Measurements from ENCODE around the gene FRMD8.

DNA sequence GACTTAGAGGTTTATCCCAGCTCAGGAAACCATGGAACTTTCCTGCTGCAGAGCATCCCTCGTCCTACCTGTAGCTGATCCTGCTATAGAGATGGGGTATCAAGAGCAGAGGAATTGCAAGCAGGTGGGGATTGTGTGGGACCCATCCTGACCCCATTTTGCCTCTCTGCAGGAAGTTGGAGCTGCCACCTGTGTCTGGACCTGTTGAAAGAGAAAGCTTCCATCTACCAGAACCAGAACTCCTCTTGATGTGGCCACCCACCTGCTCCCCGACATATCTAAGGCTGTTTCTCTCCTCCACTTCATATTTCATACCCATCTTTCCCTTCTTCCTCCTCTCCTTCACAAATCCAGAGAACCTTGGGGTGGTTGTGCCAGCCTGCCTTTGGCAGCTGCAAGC lies 34.9 kb upstream of the FRMD8 start:
- TF ChIP-seq, protein P1, sequence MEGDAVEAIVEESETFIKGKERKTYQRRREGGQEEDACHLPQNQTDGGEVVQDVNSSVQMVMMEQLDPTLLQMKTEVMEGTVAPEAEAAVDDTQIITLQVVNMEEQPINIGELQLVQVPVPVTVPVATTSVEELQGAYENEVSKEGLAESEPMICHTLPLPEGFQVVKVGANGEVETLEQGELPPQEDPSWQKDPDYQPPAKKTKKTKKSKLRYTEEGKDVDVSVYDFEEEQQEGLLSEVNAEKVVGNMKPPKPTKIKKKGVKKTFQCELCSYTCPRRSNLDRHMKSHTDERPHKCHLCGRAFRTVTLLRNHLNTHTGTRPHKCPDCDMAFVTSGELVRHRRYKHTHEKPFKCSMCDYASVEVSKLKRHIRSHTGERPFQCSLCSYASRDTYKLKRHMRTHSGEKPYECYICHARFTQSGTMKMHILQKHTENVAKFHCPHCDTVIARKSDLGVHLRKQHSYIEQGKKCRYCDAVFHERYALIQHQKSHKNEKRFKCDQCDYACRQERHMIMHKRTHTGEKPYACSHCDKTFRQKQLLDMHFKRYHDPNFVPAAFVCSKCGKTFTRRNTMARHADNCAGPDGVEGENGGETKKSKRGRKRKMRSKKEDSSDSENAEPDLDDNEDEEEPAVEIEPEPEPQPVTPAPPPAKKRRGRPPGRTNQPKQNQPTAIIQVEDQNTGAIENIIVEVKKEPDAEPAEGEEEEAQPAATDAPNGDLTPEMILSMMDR (IDR thresholded peaks at IDR 0.05), result no peak
- TF ChIP-seq POLR2AphosphoS5 (IDR thresholded peaks at IDR 0.05; ENCODE audit: insufficient read depth in 1 of 2, low read depth in 1 of 2), result no peak
- TF ChIP-seq POLR2A (IDR thresholded peaks at IDR 0.05), result no peak
